SH-SY5Y (cell line): ENCODE data around the gene RAD51B.

Experiments used
- GATA2 ChIP-seq: IDR thresholded peaks from 2 replicates; pipeline ENCODE4 v1.6.1; 2011; ENCODE audit warnings: mild to moderate bottlenecking, low read depth, low read length
- GATA3 ChIP-seq: IDR thresholded peaks from 2 replicates; pipeline ENCODE4 v1.6.1; 2011; ENCODE audit warnings: low read depth, mild to moderate bottlenecking, low read length, moderate library complexity

DNA sequence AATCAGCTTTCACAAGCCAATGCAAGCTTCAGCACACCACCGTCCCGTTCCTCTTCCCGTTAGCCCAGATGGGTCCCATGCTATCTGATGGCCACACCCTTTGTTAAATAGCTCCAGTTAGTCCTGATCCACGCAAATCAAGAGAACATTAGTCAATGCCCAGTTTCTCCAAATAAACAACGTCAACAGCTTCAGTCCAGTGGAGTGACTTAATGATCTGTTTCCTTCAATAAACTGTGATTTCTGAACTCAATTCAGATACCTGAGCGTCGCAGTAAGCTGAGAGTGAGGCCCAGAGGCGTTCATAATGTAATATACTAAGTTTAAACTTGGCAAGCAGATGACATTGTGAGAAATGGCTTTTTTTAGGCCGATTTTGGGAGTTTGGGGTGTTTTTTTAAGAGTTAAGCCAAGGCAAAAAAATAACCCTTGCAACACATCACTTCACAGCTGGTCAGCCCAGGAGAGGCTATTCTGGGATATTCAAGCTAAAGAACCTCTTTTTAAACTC is 861.0 kb downstream of the RAD51B start:
- TF ChIP-seq GATA2 (no peak), GATA3 (no peak)
